WTC11 (cell line): Measurements from ENCODE around the gene CRYZL1. TPM values are rescaled to one million over a fixed set of nuclear protein-coding genes. Genes with fewer than 3 reads are reported as not detected.

ENCODE experiments used
- ARID4B ChIP-seq: sonication (generic); formaldehyde crosslinking; IDR thresholded peaks from 2 replicates; pipeline ENCODE4 v1.8.0; 2023; ENCODE audit warnings: missing genetic modification reagents, mild to moderate bottlenecking, borderline replicate concordance
- ATF1 ChIP-seq: sonication (generic); formaldehyde crosslinking; IDR thresholded peaks from 2 replicates; pipeline ENCODE4 v1.8.1; 2023; ENCODE audit warnings: mild to moderate bottlenecking, moderate library complexity, missing genetic modification reagents
- ESRRA ChIP-seq: sonication (generic); formaldehyde crosslinking; IDR thresholded peaks from 2 replicates; pipeline ENCODE4 v1.8.1; 2022; ENCODE audit warnings: mild to moderate bottlenecking, missing genetic modification reagents, borderline replicate concordance
- ETV6 ChIP-seq: sonication (generic); formaldehyde crosslinking; IDR thresholded peaks from 2 replicates; pipeline ENCODE4 v1.8.1; 2022; ENCODE audit warnings: mild to moderate bottlenecking, missing genetic modification reagents
- IRF1 ChIP-seq: sonication (generic); formaldehyde crosslinking; IDR thresholded peaks from 2 replicates; pipeline ENCODE4 v1.8.0; 2023; ENCODE audit warnings: missing genetic modification reagents
- KAT7 ChIP-seq: sonication (generic); formaldehyde crosslinking; IDR thresholded peaks from 2 replicates; pipeline ENCODE4 v1.8.1; 2023; ENCODE audit warnings: missing genetic modification reagents, mild to moderate bottlenecking, borderline replicate concordance
- PRRX2 ChIP-seq: fragments of 250-450 bp; sonication (Bioruptor Pico); IDR thresholded peaks from 2 replicates; pipeline ENCODE4 v1.8.0; 2021; ENCODE audit warnings: mild to moderate bottlenecking
- STAT6 ChIP-seq: sonication (generic); formaldehyde crosslinking; conservative IDR thresholded peaks from 2 replicates; pipeline ENCODE4 v1.8.1; 2023; ENCODE audit warnings: mild to moderate bottlenecking, low read depth, missing genetic modification reagents, moderate library complexity
- TP53 ChIP-seq: sonication (generic); formaldehyde crosslinking; IDR thresholded peaks from 2 replicates; pipeline ENCODE4 v1.8.1; 2023; ENCODE audit warnings: mild to moderate bottlenecking, missing genetic modification reagents
- ZBTB43 ChIP-seq: sonication (generic); formaldehyde crosslinking; IDR thresholded peaks from 2 replicates; pipeline ENCODE4 v1.8.1; 2023; ENCODE audit warnings: mild to moderate bottlenecking, missing genetic modification reagents
- ZNF263 ChIP-seq: sonication (generic); formaldehyde crosslinking; IDR thresholded peaks from 2 replicates; pipeline ENCODE4 v1.8.1; 2022; ENCODE audit warnings: low read depth, mild to moderate bottlenecking, moderate library complexity, missing genetic modification reagents
- ZNF281 ChIP-seq: sonication (generic); formaldehyde crosslinking; IDR thresholded peaks from 2 replicates; pipeline ENCODE4 v1.8.0; 2023; ENCODE audit warnings: mild to moderate bottlenecking, missing genetic modification reagents
- total RNA-seq: library from RNA; stranded (reverse); gene quantifications from 3 replicates; pipeline ENCODE4 v1.2.3, GENCODE V29; 2021

CRYZL1 gene
- total RNA-seq, 1 experiment from 2014 or later = 21.9 TPM

- TF ChIP-seq KAT7 (CRISPR knock-in tag) = no peak
- TF ChIP-seq ZBTB43 (CRISPR knock-in tag) = no peak
- no peak for TF ChIP-seq TP53
- TF ChIP-seq PRRX2 (CRISPR knock-in tag) = no peak
- 0 out of 2 replicates have a peak, but pooled peaks have one; percentile 17 for TF ChIP-seq IRF1 (CRISPR knock-in tag)
- TF ChIP-seq ETV6 = peak; percentile 65; the same call in 1 of the 2 replicates
- TF ChIP-seq ZNF281 (CRISPR knock-in tag) = no peak
- no peak for TF ChIP-seq STAT6
- TF ChIP-seq ZNF263 (CRISPR knock-in tag) = peak; percentile 93
- TF ChIP-seq ARID4B (CRISPR knock-in tag) = 0 out of 2 replicates have a peak, but pooled peaks have one; percentile 6
- TF ChIP-seq ATF1 (CRISPR knock-in tag) = no peak
- TF ChIP-seq ESRRA (CRISPR knock-in tag) = no peak
Observed at GRCh38 chr21:33542640-33543504, 98.7 kb downstream of the CRYZL1 start, which contains the start of gene SON (continued).
